HG03439 (cell line): ENCODE measurements around the gene C17orf100.
"Not testable (repeated sequence)": the region's sequence is repeated elsewhere in the genome, so short reads cannot be mapped to it uniquely, and the experiment has no call there.

Source experiments
- ATAC-seq: cut with Tn5 transposase; IDR thresholded peaks from one replicate; pipeline ENCODE4 v1.9.1; 2021; ENCODE audit warnings: mild to moderate bottlenecking, moderate library complexity; ENCODE audit not compliant: unreplicated experiment

The C17orf100 gene

DNA sequence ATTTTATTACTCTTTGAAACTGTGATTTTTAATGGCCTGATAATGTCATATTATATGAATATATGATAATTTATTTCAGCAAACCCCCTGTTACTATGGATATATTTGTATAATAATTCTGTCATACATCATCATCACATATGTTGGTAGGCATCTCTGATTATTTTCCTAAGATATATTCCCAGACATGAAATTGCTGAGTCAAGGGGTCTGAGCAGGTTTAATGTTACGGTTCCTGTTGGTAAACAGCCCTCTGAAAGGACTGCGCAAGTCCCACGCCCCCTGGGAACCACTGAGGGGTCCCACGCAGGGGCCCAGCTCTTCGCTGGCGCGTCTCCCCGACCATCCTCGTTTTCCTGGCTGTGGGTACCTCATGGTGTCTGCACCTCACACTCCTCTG is 37.4 kb downstream of the C17orf100 start:
- no peak for ATAC-seq

DNA sequence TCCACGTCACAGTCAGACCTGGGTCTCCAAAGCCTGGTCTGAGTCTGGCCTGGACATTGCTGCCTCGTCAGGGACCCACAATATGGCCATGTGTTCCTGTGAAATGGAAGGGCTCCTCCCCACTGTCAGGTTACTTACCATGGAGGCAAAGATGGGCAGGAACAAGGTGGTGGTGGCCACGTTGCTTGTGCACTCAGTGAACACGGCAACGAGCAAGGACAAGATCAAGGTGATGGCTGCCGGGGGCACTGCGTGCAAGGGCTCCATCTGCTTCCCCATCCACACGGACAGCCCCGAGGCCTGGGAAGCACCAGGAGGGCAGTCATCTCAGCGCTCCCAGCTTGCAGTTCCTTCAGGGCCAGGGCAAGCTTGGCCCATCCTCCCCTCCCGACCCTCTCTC is 39.1 kb downstream of the C17orf100 start:
- no peak for ATAC-seq

DNA sequence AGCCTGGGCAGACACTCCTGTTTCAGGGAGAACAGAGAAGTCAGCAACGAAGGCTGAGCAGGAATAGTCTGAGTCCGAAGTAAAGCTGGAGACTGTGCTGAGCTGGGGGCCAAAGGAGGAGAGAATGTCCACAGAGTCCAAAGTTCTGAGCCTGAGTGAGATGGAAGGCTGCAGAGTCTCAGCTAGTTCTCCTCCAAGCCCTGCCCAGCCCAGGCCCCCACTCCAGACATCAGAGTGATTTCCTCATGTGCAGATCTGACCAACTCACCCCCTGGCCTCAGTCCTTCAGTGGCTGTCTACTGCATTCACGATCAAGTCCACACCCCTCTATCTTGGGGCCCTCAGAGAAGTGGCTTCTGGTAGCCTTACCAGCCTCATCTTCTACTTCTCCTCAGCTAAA is 40.0 kb downstream of the C17orf100 start:
- ATAC-seq: no peak

DNA sequence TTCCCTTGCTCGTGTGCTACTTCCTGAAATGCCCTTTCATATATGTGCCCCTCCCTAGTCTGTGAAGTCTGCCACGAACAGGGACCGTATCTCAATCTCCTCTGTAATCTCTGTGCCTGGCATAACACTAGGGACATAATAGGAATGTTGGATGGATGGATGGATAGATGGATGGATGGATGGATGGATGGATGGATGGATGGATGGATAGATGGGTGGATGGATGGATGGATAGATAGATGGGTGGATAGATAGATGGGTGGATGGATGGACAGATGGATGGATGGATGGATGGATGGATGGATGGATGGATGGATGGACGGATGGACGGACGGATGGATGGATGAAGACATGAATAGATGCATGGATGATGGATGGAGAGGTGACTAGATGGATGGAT is 40.4 kb downstream of the C17orf100 start:
- ATAC-seq: not testable (repeated sequence)

DNA sequence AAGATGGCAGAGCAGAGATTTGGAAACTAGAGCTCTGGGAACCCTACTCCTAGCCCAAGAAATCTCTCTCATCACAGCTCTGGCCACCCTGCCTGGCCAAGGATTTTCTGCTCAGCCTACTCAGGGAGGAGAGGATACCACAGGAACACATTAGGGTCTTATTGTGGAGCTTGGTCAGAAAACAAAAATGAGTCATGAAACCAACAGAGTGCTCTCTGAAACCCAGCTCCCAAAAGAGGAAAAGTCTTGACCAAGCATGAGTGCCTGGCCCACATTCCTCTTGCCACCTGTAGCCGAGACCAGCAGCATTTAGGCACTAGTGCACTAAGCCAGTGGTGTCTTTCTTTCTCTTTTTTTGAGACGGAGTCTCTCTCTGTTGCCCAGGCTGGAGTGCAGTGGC is 43.5 kb downstream of the C17orf100 start:
- ATAC-seq: no peak

DNA sequence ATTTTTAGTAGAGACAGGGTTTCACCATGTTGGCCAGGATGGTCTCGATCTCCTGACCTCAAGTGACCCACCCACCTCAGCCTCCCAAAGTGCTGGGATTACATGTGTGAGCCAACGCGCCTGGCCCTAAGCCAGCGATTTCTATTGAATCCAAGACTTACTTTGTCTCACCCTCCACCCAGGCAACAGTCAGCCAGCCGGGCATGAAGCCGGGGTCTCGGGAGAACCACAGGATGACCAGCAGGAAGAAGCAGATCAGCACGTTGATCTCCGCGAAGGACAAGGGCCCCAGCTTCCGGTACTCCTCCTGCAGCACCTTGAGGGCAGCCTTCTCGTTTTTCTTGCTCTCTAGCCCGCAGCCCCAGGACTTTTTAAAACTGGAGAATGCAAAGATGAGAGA is 44.0 kb downstream of the C17orf100 start:
- ATAC-seq: no peak

DNA sequence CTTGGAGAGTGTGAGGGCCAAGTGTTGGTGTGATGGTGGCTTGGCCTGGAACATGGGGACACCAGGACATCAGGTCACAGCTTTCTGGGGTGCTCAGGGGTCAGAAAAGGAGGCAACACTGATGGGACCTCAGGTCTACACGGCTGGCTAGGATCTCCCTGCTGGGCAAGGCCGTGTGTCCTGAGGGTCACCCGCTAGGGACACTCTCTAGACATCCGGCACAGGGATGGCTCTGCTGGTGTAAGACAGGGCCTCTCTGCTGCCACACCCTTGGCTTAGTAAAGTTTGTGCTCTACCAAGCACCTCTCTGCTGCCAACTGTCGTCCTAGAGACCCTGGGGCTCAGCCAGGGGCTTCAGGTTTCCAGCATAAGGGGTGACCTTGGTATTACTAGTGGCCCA is 45.3 kb downstream of the C17orf100 start:
- no peak for ATAC-seq

DNA sequence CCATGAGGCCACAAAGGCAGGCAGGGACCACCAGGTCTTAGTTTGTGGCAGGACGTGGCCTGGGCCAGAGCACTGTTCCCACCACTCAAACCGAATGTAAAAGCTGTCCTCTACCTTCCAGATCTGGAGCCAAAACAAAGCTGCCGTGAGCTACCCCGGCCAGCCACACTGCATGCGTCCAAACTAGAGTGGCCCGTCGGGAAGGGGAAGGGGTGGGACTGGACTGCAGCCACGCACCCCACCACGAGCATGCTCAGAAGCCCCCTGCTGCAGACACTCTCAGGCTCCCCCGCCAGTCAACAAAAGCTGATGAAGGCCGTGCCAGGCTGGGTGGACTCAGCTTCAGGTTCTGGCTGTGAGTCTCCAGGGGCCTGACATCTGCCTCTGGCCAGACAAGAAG is 46.4 kb downstream of the C17orf100 start:
- ATAC-seq: no peak

DNA sequence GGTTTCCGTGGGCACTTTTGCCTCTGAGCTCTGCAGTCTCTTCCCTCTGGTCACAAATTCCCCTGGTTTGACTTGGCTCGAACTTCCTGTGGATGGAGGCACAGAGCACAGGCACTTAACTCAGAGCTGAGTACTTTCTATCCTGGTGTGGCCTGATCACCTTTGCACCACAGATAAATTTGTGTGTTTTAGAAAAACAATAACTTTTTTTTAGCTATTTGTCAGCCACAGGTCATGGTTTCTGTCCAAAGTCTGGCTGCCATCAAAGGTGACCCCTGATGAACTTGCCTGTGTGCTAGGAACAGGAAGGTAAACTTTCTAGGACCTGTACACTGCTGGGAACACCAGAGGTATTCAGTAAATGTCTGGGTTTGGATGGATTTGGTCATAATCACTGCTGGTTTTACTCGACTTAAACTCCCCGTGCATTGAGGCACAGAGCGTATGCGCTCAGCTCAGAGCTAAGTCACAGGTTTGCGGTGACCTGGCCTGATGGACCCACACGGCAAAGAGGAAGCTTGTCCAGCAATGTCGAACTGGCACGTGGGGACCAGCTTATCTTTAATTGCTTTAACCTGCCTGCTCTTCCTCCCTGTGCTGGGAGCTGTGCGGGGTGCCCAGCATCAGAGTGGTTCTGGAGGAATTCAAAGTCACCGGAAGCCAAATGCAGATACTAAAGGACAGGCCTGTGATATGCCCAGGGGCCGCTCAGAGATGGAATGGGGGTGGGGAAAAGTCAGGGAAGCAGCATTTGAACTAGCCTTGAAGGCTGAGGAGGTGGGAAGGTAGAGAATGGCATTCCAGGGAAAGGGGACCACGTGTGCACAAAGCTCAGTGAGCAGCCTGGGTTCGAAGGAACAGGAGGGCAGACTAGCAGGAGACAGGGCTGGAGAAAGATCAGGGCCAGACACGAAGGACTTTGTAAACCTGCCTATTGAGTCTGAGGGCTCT is 48.7 kb downstream of the C17orf100 start:
- no peak for ATAC-seq

DNA sequence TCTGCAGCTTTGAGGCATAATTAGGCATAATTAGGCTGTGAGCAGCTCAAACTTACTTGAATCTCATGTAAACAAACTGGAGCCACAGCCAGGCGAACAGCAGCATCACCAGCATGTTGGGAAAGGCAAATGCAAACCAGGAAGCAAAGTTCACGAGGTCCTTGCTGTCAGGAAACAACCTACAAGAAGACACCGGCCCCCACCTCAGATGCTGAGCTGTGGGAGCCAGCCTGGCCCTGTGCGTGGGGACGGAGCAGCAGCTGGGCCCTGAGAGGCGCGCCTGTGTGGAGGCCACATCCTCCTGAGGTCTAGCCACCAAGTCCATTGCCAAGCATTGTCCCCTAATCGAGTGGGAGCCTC is 49.4 kb downstream of the C17orf100 start:
- no peak for ATAC-seq

DNA sequence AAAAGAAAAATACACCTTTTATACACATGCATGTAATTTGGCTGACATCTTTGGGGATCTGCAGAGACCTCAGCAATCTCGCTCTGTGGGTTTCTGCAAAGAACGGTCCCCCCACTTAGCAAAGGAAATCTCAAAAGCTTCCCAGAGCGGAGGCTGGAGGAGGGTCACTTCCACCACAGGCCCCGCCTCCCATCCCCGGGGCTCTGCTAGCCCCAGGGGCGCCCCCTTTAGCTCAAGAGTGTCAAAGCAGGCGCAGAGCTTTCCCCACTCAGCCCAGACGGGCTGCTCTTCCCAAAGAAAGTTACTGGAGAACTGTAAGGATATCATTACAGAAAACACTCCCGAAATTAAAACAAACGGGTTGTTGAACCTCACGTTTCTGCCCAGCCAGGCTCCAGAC is 50.2 kb downstream of the C17orf100 start:
- no peak for ATAC-seq

DNA sequence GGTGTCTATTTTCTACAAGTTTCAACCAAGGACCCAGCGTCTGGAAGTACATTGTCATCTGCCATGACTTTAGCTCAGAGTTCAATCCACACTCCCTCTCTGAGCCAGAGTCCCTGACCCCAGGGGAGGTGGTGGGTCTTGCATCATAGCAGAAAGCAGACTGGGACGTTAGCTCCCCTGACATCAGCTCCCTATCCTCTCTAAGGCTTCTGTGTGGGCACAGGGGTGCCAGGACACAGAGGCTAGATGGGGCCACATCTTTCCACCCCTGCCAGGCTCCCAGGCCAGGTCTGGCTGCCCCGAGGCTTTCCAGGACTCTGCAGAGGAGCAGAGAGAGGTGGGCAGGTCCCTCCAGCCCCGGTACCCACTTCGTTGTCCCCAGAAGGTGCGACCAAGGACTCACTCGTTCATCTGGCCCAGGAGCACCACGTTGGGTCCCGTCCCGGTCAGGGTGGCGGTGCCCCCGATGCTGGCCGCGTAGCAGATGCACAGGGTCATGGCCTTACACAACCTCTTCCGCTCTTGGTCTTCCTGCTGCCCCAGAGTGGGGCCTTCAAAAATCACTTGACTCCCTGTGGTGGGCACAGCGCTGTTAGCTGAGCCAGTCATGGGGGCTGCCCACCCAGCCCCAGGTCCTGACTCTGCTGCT is 51.1 kb downstream of the C17orf100 start:
- no peak for ATAC-seq
